ENCODE data around the gene ZNF598. TPM values are rescaled to one million over a fixed set of nuclear protein-coding genes. Genes with fewer than 3 reads are reported as not detected.

Gene ZNF598
- total and polyA plus RNA-seq, 2 of the 13 experiments (the other 11 are each of a cell fraction or from before 2014, with no cell fraction given), result 13.5 to 14.2 TPM

GRCh38 chr16:1971796-1972489 is 37.7 kb downstream of the ZNF598 start, which contains the start of gene TBL3 (continued):
- TF ChIP-seq RNF2 (conservative IDR thresholded peaks at IDR 0.05; ENCODE audit: low read depth) (peak; percentile 40; the same call in 1 of the 2 replicates), MXD3 (CRISPR knock-in tag; IDR thresholded peaks at IDR 0.05) (0 out of 2 replicates have a peak, but pooled peaks have one; percentile 34), MYC (CRISPR knock-in tag; IDR thresholded peaks at IDR 0.05; ENCODE audit: borderline replicate concordance) (peak; percentile 93), POGZ (CRISPR knock-in tag; IDR thresholded peaks at IDR 0.05) (peak; percentile 97), KDM5B (CRISPR knock-in tag; IDR thresholded peaks at IDR 0.05; ENCODE audit: borderline replicate concordance) (peak; percentile 91; the same call in 1 of the 2 replicates), ZNF775 (CRISPR knock-in tag; IDR thresholded peaks at IDR 0.05; ENCODE audit: borderline replicate concordance) (0 out of 2 replicates have a peak, but pooled peaks have one; percentile 54), DRAP1 (CRISPR knock-in tag; IDR thresholded peaks at IDR 0.05) (peak; percentile 75), ZNF263 (CRISPR knock-in tag; IDR thresholded peaks at IDR 0.05) (peak; percentile 71), CEBPG (CRISPR knock-in tag; IDR thresholded peaks at IDR 0.05) (peak; percentile 54), TRAFD1 (CRISPR knock-in tag; IDR thresholded peaks at IDR 0.05; ENCODE audit: borderline replicate concordance) (peak; percentile 73; the same call in 1 of the 2 replicates), DNMT3B (CRISPR knock-in tag; conservative IDR thresholded peaks at IDR 0.05) (peak; percentile 65), HBP1 (CRISPR knock-in tag; IDR thresholded peaks at IDR 0.05; ENCODE audit: low read depth) (peak; percentile 94), KDM2A (CRISPR knock-in tag; IDR thresholded peaks at IDR 0.05; ENCODE audit: borderline replicate concordance, low read depth) (peak; percentile 99), THAP9 (CRISPR knock-in tag; IDR thresholded peaks at IDR 0.05; ENCODE audit: borderline replicate concordance) (peak; percentile 99), FOXJ3 (CRISPR knock-in tag; IDR thresholded peaks at IDR 0.05; ENCODE audit: borderline replicate concordance) (peak; percentile 44; the same call in 1 of the 2 replicates), ZNF552 (CRISPR knock-in tag; IDR thresholded peaks at IDR 0.05; ENCODE audit: borderline replicate concordance) (peak; percentile 87), IKZF5 (CRISPR knock-in tag; IDR thresholded peaks at IDR 0.05) (peak; percentile 96), NFIB (CRISPR knock-in tag; IDR thresholded peaks at IDR 0.05; ENCODE audit: borderline replicate concordance) (no peak), ZNF451 (CRISPR knock-in tag; IDR thresholded peaks at IDR 0.05) (peak; percentile 75)

All from HepG2 (cell line).